C4-2B (cell line): ENCODE results near the gene CCNG2.

Source experiments
- H3K27ac ChIP-seq: fragments of 450-650 bp; 2 replicates; pipeline ENCODE4 v1.5.1; 2017
- ZFX ChIP-seq: fragments of 450-650 bp; IDR thresholded peaks from 2 replicates; pipeline ENCODE4 v1.6.1; 2017
- TF ChIP-seq, protein P1 (sequence below): fragments of 450-650 bp; conservative IDR thresholded peaks from 2 replicates; pipeline ENCODE4 v1.5.1; 2017; ENCODE audit warnings: mild to moderate bottlenecking

CCNG2 gene

DNA sequence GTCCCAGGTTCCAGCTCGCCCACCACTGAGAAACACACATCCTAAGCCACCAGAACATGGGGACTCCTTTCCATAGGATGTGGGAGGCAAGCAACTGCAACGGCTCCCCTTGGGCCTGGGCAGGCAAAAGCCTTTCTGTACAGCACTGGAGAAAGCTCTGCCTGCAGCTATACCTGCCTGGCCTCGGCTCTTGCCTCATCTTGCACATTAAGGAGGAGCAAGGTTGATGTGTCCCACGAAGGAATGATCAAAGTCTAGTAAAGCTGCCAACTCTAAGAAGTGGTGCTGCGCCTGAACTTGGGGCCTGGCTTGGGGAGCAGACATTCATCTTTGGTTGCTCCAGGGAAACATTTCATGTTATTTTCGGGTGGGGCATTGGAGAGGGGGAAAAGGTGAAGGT, 19.6 kb downstream of the CCNG2 start:
- TF ChIP-seq, protein P1, sequence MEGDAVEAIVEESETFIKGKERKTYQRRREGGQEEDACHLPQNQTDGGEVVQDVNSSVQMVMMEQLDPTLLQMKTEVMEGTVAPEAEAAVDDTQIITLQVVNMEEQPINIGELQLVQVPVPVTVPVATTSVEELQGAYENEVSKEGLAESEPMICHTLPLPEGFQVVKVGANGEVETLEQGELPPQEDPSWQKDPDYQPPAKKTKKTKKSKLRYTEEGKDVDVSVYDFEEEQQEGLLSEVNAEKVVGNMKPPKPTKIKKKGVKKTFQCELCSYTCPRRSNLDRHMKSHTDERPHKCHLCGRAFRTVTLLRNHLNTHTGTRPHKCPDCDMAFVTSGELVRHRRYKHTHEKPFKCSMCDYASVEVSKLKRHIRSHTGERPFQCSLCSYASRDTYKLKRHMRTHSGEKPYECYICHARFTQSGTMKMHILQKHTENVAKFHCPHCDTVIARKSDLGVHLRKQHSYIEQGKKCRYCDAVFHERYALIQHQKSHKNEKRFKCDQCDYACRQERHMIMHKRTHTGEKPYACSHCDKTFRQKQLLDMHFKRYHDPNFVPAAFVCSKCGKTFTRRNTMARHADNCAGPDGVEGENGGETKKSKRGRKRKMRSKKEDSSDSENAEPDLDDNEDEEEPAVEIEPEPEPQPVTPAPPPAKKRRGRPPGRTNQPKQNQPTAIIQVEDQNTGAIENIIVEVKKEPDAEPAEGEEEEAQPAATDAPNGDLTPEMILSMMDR = no peak
- TF ChIP-seq ZFX = no peak
- no peak overlapping the region for H3K27ac ChIP-seq

DNA sequence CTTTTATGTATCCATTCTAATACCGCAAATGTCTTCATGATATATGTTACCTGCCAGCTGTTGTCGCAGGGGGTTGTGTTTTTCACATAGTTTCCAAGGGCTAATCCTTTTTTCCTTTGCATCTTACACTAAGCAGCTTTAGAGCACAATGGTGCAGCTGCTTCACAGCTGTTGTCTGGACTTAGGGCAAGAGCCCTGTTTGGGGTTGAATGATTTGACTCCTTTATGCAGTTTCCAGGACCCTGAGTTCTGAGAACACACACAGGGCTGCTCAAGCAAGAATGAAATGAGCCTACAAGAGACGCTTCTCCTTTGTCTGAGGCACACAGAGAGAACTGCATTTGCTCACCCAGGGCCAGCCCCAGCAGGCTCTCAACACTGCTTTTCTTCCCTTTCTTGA, 20.2 kb downstream of the CCNG2 start:
- TF ChIP-seq ZFX = no peak
- TF ChIP-seq, protein P1 = no peak
- H3K27ac ChIP-seq = no peak overlapping the region

DNA sequence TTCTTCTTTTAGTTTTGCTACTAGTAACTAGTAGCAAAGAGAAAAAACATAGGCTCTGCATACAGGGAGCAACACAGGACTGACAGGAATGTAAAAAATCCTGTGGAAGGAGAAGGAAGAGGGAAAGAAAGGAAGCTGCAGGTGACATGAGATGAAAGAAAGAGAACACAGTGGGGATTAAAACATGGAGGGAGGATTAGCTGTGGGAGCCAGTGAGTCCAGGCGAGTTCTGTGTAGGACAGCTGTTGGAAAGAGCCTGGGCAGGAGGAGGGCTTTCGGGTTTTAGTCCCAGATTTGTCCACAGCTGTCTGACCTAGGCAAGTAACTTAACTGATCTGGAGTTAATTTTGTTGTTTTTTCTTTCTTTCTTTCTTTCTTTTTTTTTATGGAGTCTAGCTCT, 21.6 kb downstream of the CCNG2 start:
- H3K27ac ChIP-seq = no peak overlapping the region
- no peak for TF ChIP-seq ZFX
- TF ChIP-seq, protein P1 = no peak

DNA sequence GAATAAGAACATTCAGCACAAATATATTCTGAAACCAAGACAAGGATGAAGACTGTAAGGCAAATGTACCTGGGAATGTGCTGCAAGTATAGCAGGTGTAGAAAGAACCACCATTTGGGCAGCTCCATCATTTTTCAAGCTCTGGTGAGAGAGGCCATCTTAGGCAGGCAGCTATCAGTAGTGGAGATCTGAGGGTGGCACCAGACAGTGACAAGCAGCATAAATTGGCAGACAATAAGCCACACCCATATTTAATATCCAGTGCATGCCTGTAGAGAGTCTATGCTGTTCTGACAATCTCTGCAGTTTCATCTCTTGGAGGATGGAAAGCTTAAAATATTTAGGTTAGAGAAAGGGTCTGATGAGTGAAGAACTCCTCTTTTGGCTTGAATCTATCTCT, 22.5 kb downstream of the CCNG2 start:
- H3K27ac ChIP-seq = no peak overlapping the region
- TF ChIP-seq, protein P1 = no peak
- TF ChIP-seq ZFX = no peak

DNA sequence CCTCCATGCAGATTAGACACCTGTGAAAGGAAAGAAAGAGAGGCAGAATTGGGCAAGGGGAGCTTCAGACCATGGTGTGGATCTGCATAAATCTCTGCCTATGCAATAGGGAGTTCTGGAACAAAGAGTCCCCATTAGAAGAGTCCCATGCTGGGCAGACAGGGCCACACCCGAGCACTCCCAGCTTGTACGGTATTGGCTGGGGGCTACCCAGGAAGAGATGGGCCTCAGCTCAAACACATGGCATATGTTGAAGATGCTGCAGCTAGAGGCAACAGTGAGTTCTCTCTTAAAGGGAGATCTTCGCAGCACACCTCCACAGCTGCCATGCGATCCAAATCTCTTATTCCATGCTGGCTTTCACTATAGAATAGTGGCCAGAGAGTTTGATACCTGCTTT, 24.7 kb downstream of the CCNG2 start:
- no peak overlapping the region for H3K27ac ChIP-seq
- no peak for TF ChIP-seq ZFX
- TF ChIP-seq, protein P1 = no peak

DNA sequence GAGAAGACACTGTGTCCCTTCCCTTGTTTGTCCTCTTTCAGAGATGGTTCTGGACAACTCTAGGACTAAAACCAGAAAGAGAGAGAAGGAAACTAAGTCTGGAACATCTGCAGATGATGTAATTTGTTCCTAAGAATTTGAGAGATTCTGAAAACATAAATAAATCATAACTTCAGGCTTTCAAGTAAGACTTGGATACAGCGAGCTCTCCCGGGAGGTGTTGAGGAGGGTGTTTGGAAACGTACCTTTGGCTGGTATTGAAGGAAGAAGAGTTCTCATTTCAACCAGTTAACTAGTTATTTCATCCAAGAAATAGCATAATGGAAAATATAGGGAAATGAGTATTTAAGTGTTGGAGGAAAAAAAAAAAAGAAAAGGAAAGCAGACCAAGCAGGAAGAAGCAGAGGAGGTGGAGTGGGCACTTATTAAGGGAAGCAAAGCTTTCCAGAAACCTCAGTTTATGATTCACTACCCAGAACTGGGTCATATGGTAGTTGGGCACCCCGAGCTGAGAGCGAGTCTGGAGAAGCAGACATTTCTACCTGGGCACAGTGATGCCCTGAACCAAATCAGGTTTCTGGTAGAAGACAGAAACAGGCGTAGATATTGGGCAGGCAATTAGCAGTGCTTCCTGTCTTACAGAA, 26.9 kb downstream of the CCNG2 start:
- no peak overlapping the region for H3K27ac ChIP-seq
- TF ChIP-seq ZFX = no peak
- TF ChIP-seq, protein P1 = no peak

DNA sequence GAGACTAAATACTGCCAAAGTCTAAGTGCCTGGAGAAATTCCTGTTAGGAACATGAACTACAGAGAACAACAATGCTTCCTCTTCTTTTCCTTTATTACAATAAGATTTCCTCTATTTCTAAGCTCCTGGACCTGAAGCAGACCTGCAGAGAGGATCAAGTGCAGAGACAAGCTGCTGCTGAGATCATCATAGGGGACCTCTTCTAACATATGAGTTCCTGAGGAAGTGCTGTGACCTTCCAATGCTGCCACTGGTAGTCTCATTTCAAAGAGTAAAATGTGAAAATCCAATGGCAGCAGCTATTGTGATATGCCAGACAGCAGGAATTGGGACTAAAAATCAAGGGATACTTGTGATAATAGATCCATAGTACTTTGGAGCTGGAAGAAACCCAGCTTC, 28.0 kb downstream of the CCNG2 start:
- no peak overlapping the region for H3K27ac ChIP-seq
- no peak for TF ChIP-seq ZFX
- TF ChIP-seq, protein P1 = no peak
